ENCODE data around the gene DNAJA1.

DNA sequence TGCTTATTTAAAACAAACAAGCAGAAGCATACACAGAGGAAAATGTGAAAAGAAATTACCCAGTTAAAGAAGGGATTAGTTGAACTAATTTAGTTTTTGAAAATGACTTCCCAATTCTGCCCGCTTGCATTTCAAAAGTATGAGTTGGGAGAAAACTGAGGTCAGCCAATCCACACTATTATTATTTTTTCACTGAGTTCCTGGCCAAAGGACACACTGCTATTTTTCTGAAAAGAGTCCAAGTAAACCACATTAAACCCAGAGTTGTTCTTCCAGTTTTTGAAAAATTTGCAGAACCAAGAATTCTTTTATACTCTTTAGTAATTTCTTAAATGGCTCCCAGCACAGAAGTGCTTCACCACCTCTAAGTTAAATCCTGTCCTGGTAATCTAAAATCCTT is 43.9 kb downstream of the DNAJA1 start:
- TF ChIP-seq, protein P1, sequence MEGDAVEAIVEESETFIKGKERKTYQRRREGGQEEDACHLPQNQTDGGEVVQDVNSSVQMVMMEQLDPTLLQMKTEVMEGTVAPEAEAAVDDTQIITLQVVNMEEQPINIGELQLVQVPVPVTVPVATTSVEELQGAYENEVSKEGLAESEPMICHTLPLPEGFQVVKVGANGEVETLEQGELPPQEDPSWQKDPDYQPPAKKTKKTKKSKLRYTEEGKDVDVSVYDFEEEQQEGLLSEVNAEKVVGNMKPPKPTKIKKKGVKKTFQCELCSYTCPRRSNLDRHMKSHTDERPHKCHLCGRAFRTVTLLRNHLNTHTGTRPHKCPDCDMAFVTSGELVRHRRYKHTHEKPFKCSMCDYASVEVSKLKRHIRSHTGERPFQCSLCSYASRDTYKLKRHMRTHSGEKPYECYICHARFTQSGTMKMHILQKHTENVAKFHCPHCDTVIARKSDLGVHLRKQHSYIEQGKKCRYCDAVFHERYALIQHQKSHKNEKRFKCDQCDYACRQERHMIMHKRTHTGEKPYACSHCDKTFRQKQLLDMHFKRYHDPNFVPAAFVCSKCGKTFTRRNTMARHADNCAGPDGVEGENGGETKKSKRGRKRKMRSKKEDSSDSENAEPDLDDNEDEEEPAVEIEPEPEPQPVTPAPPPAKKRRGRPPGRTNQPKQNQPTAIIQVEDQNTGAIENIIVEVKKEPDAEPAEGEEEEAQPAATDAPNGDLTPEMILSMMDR (IDR thresholded peaks at IDR 0.05) = no peak
- TF ChIP-seq POLR2A (IDR thresholded peaks at IDR 0.05) = no peak
